Mucosa of rectum (tissue), 2 donors: Measurements from ENCODE around the gene GPC1.

ENCODE experiments used
- H3K27ac ChIP-seq, 2 donors: one replicate each; pipeline ENCODE4 v1.7.0; 2013; ENCODE audit warnings: inconsistent platforms in 2 of 2, low read depth in 2 of 2, low read length in 2 of 2
- H3K27me3 ChIP-seq, 2 donors: one replicate each; pipeline ENCODE4 v1.7.0; 2013; ENCODE audit warnings: low read length in 2 of 2; ENCODE audit not compliant: control insufficient read depth in 2 of 2, insufficient read depth in 2 of 2
- H3K36me3 ChIP-seq, 2 donors: one replicate each; pipeline ENCODE4 v1.7.0; 2013; ENCODE audit warnings: low read length in 2 of 2; ENCODE audit not compliant: control insufficient read depth in 2 of 2, insufficient read depth in 2 of 2
- H3K4me1 ChIP-seq, 2 donors: one replicate each; pipeline ENCODE4 v1.7.0; 2013; ENCODE audit warnings: low read length in 2 of 2, mild to moderate bottlenecking in 1 of 2; ENCODE audit not compliant: control insufficient read depth in 2 of 2, insufficient read depth in 2 of 2
- H3K4me3 ChIP-seq, 2 donors: one replicate each; pipeline ENCODE4 v1.7.0; 2013; ENCODE audit warnings: low read length in 2 of 2
- H3K9ac ChIP-seq, 2 donors: one replicate each; pipeline ENCODE4 v1.7.0; 2013; ENCODE audit warnings: low read length in 2 of 2, low read depth in 1 of 2, mild to moderate bottlenecking in 1 of 2
- H3K9me3 ChIP-seq, 2 donors: one replicate each; pipeline ENCODE4 v1.7.0; 2013; ENCODE audit warnings: low read length in 2 of 2; ENCODE audit not compliant: control insufficient read depth in 2 of 2
- donor health status: healthy.
- donor health status: Normal muscosa, but diverticular disease.

The GPC1 gene

DNA sequence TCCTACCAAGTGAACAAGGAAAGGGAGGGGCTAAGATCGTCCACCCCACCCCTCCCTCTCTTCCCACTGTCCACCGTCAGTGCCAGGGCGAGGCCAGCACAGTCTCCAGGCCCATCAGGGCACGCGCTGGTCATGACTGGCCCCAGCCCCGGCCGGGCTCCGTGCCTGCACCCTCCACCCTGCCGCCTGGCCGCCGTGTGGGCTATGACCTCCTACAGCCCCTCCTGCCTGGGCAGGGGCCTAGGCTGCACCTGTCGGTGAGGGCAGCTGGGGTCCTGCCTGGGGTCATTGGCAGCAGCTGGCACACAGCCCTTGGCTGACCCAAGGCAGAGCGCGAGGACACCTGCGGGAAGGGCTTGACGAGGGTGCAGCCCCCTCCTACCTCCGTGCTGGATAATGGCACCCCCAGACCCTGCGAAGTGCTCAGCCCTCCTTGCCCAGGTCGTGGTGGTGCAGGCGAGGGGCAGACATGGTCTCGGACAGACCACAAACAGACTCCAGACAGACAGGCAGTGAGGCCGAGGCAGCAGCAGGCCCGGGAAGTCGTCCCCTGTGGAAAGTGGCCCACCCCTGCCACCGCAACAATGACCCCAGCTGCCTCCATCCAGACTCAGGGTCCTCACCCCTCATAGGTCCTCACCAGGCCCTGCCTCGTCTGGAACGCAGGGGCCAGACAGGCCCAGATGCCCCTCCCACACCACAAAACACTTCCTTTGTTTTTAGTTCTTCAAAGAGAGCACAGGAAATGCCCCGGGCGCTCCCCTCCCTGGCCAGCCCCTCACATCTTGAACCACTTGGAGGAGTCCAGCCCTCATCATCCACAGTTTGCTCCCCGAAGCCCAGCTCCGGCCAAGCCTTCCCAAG is 43.1 kb upstream of the GPC1 start:
- peaks cover 0 to 2% of the 10 kb centered on the region in 2 donors for H3K4me1 ChIP-seq
- H3K27me3 ChIP-seq: no peaks in the 10 kb centered on the region
- no peak overlapping the region for H3K4me3 ChIP-seq
- H3K9ac ChIP-seq: no peak overlapping the region
- no peaks in the 10 kb centered on the region for H3K9me3 ChIP-seq
- H3K36me3 ChIP-seq: no peaks in the 10 kb centered on the region
- no peak overlapping the region for H3K27ac ChIP-seq

DNA sequence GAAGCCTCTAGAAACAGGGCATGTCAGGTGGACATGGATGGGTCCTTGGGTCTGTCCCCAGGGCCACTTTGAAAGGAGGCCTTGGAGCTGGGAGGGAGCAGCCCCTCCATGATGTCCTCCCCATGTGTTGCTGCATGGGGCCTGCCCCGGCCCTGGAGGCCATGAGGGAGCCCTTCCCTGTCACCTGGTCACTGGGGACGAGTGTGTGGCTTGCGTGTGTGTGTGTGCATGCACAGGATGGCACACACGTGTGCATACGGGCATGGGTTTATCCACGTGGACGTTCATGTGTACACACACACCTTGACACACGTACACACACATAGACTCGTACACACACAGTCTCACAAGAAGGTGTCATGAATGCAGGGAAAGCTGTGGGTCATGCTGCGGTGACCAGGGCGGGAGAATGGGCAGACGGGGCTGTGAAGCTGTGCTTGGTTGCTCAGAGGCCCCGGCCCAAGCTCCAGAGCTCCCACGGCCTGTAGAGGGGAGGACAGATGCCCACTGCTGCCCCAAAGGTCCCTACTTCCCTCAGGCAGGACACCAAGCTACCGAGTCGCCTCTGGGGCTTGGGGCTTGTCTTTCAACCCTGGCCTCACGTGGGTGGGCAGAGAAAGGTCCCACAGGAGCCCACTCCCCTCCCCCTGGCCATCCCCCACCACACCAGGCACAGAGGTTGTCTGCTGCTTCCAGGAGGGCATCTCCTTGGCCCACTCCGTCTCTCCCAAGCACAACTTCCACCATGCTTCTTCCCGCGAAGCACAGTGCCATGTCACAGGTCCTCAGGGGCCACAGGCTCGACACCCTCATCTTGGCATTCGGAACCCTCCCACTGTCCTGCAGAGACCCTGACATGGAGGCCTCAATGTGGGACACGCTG is 42.3 kb upstream of the GPC1 start:
- H3K27me3 ChIP-seq: no peaks in the 10 kb centered on the region
- H3K36me3 ChIP-seq: no peaks in the 10 kb centered on the region
- no peak overlapping the region for H3K9ac ChIP-seq
- H3K9me3 ChIP-seq: no peaks in the 10 kb centered on the region
- H3K27ac ChIP-seq: no peak overlapping the region
- no peaks in the 10 kb centered on the region for H3K4me1 ChIP-seq
- no peak overlapping the region for H3K4me3 ChIP-seq

DNA sequence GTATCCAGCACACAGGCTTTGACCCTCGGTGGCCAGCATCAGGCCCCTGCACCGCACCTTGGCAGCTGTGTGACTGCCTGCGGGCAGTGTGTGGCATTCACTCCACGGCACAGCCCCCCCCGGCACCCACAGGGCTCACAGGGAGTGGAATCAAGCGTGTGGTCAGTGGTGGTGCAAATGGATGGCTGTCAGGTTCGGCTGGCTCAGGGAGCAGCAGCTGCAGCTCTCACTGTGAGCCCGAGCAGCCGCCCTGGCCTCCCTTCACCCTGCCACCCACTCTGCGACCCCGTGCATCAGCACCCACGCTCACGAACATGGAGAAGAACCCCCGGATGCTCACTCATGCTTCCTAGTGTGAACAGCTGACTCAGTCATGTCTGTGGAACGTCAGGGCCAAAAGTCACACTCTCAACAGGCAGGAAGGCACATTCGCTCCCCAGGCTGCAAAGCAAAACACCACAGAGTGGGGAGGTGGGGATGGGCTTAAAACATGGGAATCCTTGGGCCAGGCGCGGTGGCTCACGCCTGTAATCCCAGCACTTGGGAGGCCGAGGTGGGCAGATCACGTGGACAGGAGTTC is 41.5 kb upstream of the GPC1 start:
- Histone ChIP-seq H3K4me1 (no peaks in the 10 kb centered on the region), H3K9me3 (no peaks in the 10 kb centered on the region), H3K4me3 (no peak overlapping the region), H3K9ac (no peak overlapping the region), H3K36me3 (no peaks in the 10 kb centered on the region), H3K27me3 (no peaks in the 10 kb centered on the region), H3K27ac (no peak overlapping the region)

DNA sequence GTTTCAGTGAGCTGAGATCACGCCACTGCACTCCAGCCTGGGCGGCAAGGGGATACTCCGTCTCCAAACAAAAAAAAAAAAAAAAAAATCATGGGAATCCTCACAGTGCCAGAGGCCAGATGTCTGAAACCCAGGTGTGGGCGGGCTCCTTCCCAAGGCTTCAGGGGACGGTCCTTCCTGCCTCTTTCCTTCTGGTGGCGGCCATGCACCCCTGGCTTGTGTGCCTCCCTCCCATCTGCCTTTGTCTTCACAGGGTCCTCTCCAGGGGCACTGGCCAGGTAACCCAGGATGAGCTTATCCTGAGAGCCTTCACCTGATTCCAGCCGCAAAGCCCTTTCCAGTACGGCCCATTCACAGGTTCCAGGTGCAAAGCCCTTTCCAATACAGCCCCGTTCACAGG is 40.9 kb upstream of the GPC1 start:
- H3K27me3 ChIP-seq: no peaks in the 10 kb centered on the region
- no peak overlapping the region for H3K27ac ChIP-seq
- no peaks in the 10 kb centered on the region for H3K9me3 ChIP-seq
- H3K4me3 ChIP-seq: no peak overlapping the region
- H3K9ac ChIP-seq: no peak overlapping the region
- no peaks in the 10 kb centered on the region for H3K36me3 ChIP-seq
- no peaks in the 10 kb centered on the region for H3K4me1 ChIP-seq

DNA sequence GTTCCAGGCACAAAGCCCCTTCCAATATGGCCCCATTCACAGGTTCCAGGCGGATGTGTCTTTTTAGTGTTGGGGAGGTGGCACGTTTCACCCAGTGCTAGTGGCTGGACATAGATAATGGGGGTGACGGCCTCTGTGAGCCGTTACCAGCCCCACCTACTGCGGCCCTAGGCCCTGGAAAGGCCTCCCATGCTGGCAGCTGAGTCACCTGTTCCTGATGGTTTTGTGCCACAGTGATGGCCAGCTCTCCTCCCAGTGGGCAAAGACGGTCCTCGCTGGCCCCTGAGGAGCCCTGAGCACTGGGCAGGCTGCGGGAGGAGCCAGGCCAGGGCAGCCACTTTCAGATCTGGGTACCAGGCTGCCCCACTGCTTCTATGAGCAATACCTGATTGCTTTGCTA is 40.0 kb upstream of the GPC1 start:
- Histone ChIP-seq H3K4me3 (no peak overlapping the region), H3K36me3 (no peaks in the 10 kb centered on the region), H3K27ac (no peak overlapping the region), H3K4me1 (no peaks in the 10 kb centered on the region), H3K9ac (no peak overlapping the region), H3K9me3 (no peaks in the 10 kb centered on the region), H3K27me3 (no peaks in the 10 kb centered on the region)

DNA sequence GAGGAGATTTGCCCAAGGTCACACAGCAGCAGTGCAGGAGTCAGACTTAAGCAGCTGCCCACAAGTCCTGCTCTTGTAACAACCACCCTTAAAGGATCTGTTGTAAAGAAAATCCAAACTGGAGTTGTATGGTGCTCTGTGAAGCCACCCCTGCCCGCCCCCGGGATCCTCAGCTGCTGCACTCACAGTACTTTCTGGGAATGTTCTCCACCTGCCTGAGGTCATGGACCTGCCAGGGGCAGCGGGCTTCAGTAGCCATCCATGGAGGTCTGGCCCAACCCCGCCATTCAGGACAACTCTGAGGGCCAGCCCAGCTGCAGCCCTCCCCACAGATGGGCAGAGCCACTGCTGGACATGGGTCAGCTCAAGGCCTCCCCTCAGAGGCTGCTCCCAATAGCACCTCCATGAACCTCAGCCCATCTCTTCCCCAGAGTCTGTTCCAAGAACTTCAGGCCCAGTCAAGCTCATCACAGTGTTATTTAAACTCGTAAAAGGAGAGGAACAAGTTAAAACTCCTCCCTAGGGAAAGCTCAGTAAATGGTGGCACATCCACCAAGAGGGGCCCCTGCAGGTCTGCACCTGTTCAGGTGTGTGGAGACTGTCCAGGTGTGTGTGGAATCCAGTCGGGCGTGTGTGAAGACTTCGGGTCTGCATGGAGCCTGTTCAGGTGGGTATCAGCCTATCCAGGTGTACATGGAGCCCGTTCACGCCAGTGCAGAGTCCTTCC is 39.4 kb upstream of the GPC1 start:
- H3K4me1 ChIP-seq: no peaks in the 10 kb centered on the region
- no peak overlapping the region for H3K9ac ChIP-seq
- H3K9me3 ChIP-seq: no peaks in the 10 kb centered on the region
- no peak overlapping the region for H3K27ac ChIP-seq
- no peaks in the 10 kb centered on the region for H3K27me3 ChIP-seq
- H3K36me3 ChIP-seq: no peaks in the 10 kb centered on the region
- no peak overlapping the region for H3K4me3 ChIP-seq

DNA sequence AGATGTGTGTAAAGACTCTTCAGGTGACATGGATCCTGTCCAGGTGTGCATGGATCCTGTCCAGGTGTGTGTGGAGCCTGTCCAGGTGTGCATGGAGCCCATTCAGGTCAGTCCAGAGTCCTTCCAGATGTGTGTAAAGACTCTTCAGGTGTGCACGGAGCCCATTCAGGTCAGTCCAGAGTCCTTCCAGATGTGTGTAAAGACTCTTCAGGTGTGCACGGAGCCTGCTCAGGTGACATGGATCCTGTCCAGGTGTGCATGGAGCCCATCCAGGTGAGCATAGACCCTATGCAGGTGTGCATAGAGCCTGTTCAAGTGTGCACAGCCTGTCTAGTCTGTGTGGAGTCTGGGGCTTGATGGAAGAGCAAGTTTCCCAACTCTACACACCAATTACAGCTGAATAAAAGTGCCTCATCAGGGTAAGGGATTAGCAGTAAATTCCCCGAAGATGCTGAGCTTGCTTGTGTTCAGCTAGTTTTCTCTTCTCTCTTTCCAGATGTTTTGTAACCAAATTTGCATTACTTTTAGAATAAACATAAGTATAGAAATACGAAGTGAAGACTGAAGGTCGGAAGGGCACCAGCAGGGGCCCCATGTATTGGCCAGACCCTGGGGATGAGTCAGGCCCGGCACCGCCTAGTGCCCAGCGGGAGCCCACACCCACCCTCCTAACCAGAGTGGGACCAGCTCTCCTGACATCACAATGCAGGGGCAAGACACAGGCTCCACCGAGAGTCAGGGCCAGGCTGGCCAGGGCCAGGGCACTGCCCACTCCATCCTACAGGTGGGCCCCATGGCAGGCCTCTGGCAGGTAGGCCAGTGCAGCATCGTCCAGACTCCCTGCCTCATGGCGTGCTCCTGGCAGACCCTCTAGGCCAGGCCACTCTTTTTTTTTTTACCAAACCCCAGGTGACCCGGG is 38.6 kb upstream of the GPC1 start:
- Histone ChIP-seq H3K9ac (no peak overlapping the region), H3K9me3 (no peaks in the 10 kb centered on the region), H3K27me3 (no peaks in the 10 kb centered on the region), H3K27ac (no peak overlapping the region), H3K36me3 (no peaks in the 10 kb centered on the region), H3K4me3 (no peak overlapping the region), H3K4me1 (no peaks in the 10 kb centered on the region)

DNA sequence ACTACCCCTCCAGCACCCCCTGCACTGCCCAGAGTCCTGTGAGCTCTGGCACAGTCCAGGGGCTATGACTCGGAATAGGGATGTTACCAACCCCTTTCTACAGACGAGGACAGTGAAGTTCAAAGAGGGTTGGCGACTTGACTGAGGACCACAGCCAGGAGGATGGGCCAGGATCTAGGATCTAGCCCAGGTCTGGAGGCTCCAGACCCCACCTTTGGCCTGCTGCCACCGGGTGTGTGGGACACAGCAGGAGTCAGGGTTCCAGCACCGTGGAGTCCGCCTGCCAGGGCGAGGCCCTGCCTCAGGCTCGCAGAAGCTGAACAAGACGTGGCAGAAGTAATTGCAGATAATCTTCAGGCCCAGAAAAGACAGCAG is 37.9 kb upstream of the GPC1 start:
- Histone ChIP-seq H3K4me3 (no peak overlapping the region), H3K36me3 (no peaks in the 10 kb centered on the region), H3K9ac (no peak overlapping the region), H3K27ac (no peak overlapping the region), H3K4me1 (no peaks in the 10 kb centered on the region), H3K9me3 (no peaks in the 10 kb centered on the region), H3K27me3 (no peaks in the 10 kb centered on the region)

DNA sequence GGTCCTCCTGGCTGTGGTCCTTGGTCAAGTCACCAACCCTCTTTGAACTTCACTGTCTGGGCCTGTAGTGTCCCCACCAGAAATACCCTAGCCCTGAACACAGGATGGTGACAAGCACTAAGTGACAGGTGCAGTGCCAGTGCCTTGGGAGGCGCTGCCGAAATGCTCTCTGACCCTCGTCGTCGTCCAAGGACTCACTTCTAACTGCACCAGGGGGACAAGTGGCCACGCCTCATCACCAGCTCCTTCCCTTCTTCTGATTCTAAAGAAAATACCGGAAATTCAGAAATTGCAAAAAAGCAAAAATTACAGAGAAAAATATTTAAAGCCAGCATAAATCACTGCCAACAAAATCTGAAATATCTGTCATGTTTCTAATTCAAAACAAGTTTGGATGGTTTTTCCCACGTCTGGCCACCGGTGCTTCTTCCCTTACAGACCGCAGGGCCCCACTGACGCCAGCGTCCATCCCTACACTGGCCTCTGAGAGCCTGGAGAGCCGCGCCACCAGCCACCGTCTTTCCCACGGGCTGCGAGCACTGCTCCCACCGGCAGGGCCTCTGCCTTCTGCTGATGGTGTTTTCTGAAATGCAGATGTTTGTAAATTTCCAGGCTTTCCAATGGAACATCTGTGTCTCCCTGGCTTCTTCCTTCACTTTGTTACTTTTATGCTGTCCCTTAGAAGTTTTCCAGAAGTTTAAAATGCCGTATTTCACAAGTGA is 37.4 kb upstream of the GPC1 start:
- Histone ChIP-seq H3K27ac (no peak overlapping the region), H3K9me3 (no peaks in the 10 kb centered on the region), H3K4me3 (no peak overlapping the region), H3K9ac (no peak overlapping the region), H3K4me1 (no peaks in the 10 kb centered on the region), H3K27me3 (no peaks in the 10 kb centered on the region), H3K36me3 (no peaks in the 10 kb centered on the region)
